GM21576 (cell line): ENCODE measurements around the gene CD83.
"Not testable (repeated sequence)": the region's sequence is repeated elsewhere in the genome, so short reads cannot be mapped to it uniquely, and the experiment has no call there.

Source experiments
- ATAC-seq: cut with Tn5 transposase; IDR thresholded peaks from one replicate; pipeline ENCODE4 v1.9.1; 2021; ENCODE audit warnings: mild to moderate bottlenecking, moderate library complexity; ENCODE audit not compliant: unreplicated experiment

Gene CD83

GRCh38 chr6:14146506-14147096 lies 29.0 kb downstream of the CD83 start:
- no peak for ATAC-seq

GRCh38 chr6:14147891-14148290 lies 30.3 kb downstream of the CD83 start:
- no peak for ATAC-seq

GRCh38 chr6:14148471-14148870 lies 30.9 kb downstream of the CD83 start:
- no peak for ATAC-seq

GRCh38 chr6:14149053-14149738 lies 31.6 kb downstream of the CD83 start:
- ATAC-seq = no peak

- ATAC-seq = no peak
These were observed 32.2 kb downstream of the CD83 start for GRCh38 chr6:14149739-14150130.

- not testable (repeated sequence) for ATAC-seq
These were observed 33.7 kb downstream of the CD83 start for GRCh38 chr6:14151300-14151699.

GRCh38 chr6:14151773-14152172 lies 34.2 kb downstream of the CD83 start:
- ATAC-seq = no peak

GRCh38 chr6:14153228-14153627 lies 35.7 kb downstream of the CD83 start:
- no peak for ATAC-seq

GRCh38 chr6:14159090-14159489 lies 41.5 kb downstream of the CD83 start:
- no peak for ATAC-seq

- ATAC-seq = no peak
These were observed 45.3 kb downstream of the CD83 start for GRCh38 chr6:14162826-14163225.

- no peak for ATAC-seq
These were observed 47.5 kb downstream of the CD83 start for GRCh38 chr6:14165091-14165490.

- no peak for ATAC-seq
These were observed 49.3 kb downstream of the CD83 start for GRCh38 chr6:14166839-14167238.

GRCh38 chr6:14170128-14170527 lies 52.6 kb downstream of the CD83 start:
- no peak for ATAC-seq

GRCh38 chr6:14172562-14172961 lies 55.0 kb downstream of the CD83 start:
- no peak for ATAC-seq

GRCh38 chr6:14174226-14174625 lies 56.7 kb downstream of the CD83 start:
- no peak for ATAC-seq

GRCh38 chr6:14174996-14175395 lies 57.4 kb downstream of the CD83 start:
- no peak for ATAC-seq

GRCh38 chr6:14176429-14176828 lies 58.9 kb downstream of the CD83 start:
- no peak for ATAC-seq

GRCh38 chr6:14177413-14178082 lies 60.0 kb downstream of the CD83 start:
- ATAC-seq = no peak

- ATAC-seq = no peak
These were observed 60.5 kb downstream of the CD83 start for GRCh38 chr6:14178083-14178445.

GRCh38 chr6:14180609-14181008 lies 63.0 kb downstream of the CD83 start:
- ATAC-seq = no peak

- no peak for ATAC-seq
These were observed 65.3 kb downstream of the CD83 start for GRCh38 chr6:14182916-14183315.
